Astrocyte (in vitro differentiated cells and primary cell): Measurements from ENCODE around the gene MED15.

Experiments
- EZH2 ChIP-seq: IDR thresholded peaks from 2 replicates; pipeline ENCODE4 v1.6.1; 2012; ENCODE audit warnings: mild to moderate bottlenecking, low read length, inconsistent platforms; ENCODE audit not compliant: insufficient read depth
- TF ChIP-seq, protein P1 (sequence below): IDR thresholded peaks from 2 replicates; pipeline ENCODE4 v1.5.1; 2011; ENCODE audit warnings: low read depth, mild to moderate bottlenecking, inconsistent platforms, low read length, moderate library complexity; ENCODE audit not compliant: insufficient read depth

DNA sequence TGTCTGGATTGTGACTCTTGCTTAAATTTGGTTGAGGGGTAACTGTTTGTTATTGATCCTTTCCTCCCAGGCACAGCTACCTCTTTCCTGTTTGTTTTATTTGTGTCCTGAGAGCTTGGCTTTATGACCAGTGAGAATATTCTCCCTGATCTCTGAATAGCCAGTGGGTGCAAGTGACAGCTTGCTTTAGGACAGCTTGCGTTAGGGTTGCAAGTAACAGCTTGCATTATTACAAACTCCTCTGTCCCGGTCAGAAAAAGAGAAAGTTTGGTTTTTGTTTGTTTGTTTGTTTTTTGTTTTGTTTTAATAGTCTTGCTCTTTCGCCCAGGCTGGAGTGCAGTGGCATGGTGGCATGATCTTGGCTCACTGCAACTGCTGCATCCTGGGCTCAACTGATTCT, 8.5 kb upstream of the MED15 start:
- TF ChIP-seq, protein P1, sequence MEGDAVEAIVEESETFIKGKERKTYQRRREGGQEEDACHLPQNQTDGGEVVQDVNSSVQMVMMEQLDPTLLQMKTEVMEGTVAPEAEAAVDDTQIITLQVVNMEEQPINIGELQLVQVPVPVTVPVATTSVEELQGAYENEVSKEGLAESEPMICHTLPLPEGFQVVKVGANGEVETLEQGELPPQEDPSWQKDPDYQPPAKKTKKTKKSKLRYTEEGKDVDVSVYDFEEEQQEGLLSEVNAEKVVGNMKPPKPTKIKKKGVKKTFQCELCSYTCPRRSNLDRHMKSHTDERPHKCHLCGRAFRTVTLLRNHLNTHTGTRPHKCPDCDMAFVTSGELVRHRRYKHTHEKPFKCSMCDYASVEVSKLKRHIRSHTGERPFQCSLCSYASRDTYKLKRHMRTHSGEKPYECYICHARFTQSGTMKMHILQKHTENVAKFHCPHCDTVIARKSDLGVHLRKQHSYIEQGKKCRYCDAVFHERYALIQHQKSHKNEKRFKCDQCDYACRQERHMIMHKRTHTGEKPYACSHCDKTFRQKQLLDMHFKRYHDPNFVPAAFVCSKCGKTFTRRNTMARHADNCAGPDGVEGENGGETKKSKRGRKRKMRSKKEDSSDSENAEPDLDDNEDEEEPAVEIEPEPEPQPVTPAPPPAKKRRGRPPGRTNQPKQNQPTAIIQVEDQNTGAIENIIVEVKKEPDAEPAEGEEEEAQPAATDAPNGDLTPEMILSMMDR, result no peak
- TF ChIP-seq EZH2, result no peak
